Activated naive CD4-positive, alpha-beta T cell treated with anti-CD3 and anti-CD28 coated beads, Interleukin-2, amount 50 U/mL, for 24 hours (primary cell): Measurements from ENCODE around the gene SMIM14.
A peak's percentile ranks its signal among the peaks of the same experiment; 100 is the strongest.
"Not testable (repeated sequence)": the region's sequence is repeated elsewhere in the genome, so short reads cannot be mapped to it uniquely, and the experiment has no call there.

ENCODE experiments used
- H3K27ac Mint-ChIP-seq: one replicate; pipeline ENCODE4 v1.8.0; 2021; ENCODE audit warnings: mild to moderate bottlenecking, mixed read lengths
- H3K27me3 Mint-ChIP-seq: one replicate; pipeline ENCODE4 v1.8.0; 2021; ENCODE audit warnings: mixed read lengths
- H3K36me3 Mint-ChIP-seq: one replicate; pipeline ENCODE4 v1.8.0; 2021; ENCODE audit warnings: mixed read lengths
- H3K4me1 Mint-ChIP-seq: one replicate; pipeline ENCODE4 v1.8.0; 2021; ENCODE audit warnings: mixed read lengths
- H3K4me3 Mint-ChIP-seq: one replicate; pipeline ENCODE4 v1.8.0; 2021; ENCODE audit warnings: mild to moderate bottlenecking, mixed read lengths
- H3K9me3 Mint-ChIP-seq: one replicate; pipeline ENCODE4 v1.8.0; 2021; ENCODE audit warnings: mixed read lengths

Gene SMIM14

DNA sequence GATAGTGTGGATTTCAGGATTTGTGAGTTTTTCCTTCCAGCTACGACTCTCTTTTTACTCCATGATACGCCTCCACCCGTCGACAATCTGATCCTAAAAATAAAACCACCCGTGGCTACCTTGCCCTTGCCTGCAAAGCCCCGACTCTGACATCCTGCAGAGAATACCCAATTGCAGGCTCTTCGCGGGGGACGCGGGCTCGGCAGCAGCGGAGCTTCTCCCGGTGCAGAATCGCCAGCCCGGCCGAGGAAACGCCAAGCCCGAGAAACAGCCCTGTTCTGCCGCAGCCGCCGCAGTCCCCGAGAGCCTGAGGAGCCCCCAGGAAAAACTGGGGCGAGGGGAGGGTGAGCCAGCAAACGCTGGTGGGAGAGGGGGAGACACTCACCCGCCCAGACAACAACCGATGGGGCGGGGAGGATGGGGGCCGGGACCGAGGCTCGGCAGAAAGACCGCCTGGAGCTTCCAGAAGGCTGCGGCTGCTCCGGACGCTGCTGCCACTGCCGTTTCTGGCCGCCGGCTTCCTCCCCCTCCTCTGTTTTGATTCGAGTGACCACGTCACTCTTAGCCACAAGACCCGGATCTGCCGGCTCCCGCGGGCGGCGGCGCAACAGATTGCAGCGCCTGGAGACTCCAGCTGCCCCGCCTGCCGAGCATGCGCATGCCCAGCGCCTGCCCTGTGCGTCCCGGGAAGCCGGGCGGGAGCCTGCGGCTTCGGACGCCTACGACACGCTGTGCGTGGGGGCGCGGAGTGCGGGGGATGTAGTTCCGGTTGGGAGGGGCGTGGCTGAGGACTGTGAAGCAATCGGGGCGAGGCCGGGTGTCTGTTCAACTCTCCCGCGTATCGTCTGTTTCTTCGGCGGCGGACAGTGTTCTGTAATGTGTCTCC is at the start of gene SMIM14:
SMIM14 (minus strand) TSS at position 512 of the 886 bp plus-strand sequence. CDS start 33,720 bp downstream, outside the sequence.
- peak within 1 kb of the TSS; percentile 93 for H3K4me3 Mint-ChIP-seq
- H3K27ac Mint-ChIP-seq: peak within 1 kb of the TSS; percentile 79
- no peaks in the 10 kb centered on the region for H3K27me3 Mint-ChIP-seq
- peaks cover 53% of the 10 kb centered on the region for H3K4me1 Mint-ChIP-seq
- no peaks in the 10 kb centered on the region for H3K9me3 Mint-ChIP-seq
- no peaks in the 10 kb centered on the region for H3K36me3 Mint-ChIP-seq

GRCh38 chr4:39687014-39687413 is 48.3 kb upstream of the SMIM14 start:
- Mint-ChIP-seq H3K27ac (no peak overlapping the region), H3K27me3 (no peaks in the 10 kb centered on the region), H3K4me3 (no peak overlapping the region), H3K4me1 (no peaks in the 10 kb centered on the region), H3K9me3 (no peaks in the 10 kb centered on the region), H3K36me3 (no peaks in the 10 kb centered on the region)

DNA sequence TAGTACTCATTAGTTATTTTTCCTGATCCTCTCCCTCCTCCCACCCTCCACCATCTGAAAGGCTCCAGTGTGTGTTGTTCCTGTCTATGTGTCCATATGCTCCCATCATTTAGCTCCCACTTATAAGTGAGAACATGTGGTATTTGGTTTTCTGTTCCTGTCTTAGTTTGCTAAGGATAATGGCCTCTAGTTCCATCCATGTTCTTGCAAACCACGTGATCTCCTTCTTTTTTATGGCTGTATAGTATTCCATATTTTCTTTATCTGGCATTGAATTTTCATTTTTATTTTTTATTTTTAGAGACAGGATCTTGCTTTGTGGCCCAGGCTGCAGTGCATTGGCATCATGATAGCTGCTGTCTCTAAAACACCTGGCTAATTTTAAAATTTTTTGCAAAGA is 47.3 kb upstream of the SMIM14 start:
- Mint-ChIP-seq H3K9me3 (no peaks in the 10 kb centered on the region), H3K4me1 (no peaks in the 10 kb centered on the region), H3K27me3 (no peaks in the 10 kb centered on the region), H3K27ac (no peak overlapping the region), H3K4me3 (no peak overlapping the region), H3K36me3 (no peaks in the 10 kb centered on the region)

DNA sequence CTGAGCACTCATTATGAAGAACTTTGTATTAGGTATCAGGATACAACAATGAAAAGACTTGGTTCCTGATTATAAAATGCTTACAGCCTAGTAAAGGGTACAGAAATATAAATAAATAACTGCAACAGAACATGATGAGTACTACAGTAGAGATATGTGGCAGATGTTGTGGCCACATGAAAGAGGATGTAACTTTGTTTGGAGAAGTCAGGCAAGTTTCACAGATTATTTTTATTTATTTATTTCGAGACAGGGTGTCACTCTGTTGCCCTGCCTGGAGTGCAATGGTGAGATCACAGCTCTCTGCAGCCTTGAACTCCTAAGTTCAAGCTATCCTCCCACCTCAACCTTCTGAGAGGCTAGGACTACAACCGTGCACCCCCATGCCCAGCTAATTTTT is 43.5 kb upstream of the SMIM14 start:
- no peaks in the 10 kb centered on the region for H3K9me3 Mint-ChIP-seq
- H3K27ac Mint-ChIP-seq: no peak overlapping the region
- peaks cover 1% of the 10 kb centered on the region for H3K27me3 Mint-ChIP-seq
- no peaks in the 10 kb centered on the region for H3K36me3 Mint-ChIP-seq
- H3K4me1 Mint-ChIP-seq: no peaks in the 10 kb centered on the region
- no peak overlapping the region for H3K4me3 Mint-ChIP-seq

DNA sequence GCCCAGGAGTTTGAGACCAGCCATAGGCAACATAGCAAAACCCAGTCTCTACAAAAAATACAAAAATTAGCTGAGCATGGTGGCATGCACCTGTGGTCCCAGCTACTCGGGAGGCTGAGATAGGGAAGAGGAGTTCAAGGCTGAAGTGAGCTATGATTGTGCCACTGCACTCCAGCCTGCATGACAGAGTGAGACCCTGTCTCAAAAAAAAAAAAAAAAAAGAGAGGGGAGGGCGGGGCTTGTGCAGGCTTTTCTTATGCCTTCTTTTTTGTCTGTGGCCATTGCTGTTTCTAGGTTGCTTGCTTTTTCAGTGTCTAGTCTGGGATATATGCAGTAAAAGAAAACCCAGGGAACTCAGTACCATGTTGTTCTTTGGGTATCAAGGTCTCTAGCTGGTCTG is 42.3 kb upstream of the SMIM14 start:
- H3K27ac Mint-ChIP-seq, H3K36me3 Mint-ChIP-seq: not testable (repeated sequence)

DNA sequence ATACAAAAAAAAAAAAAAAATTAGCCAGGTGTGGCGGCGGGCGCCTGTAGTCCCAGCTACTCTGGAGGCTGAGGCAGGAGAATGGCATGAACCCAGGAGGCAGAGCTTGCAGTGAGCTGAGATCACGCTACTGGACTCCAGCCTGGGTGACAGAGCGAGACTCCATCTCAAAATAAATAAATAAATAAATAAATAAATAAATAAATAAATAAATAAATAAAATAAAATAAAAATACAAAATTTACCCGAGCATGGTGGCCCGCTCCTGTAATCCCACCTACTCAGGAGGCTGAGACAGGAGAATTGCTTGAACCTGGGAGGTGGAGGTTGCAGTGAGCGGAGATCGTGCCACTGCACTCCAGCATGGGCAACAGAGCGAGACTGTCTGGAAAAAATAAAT is 37.0 kb upstream of the SMIM14 start:
- not testable (repeated sequence) for H3K36me3 Mint-ChIP-seq, H3K4me3 Mint-ChIP-seq, H3K27me3 Mint-ChIP-seq, H3K4me1 Mint-ChIP-seq, H3K9me3 Mint-ChIP-seq, H3K27ac Mint-ChIP-seq

More for the DNA sequence above, 42.3 kb upstream of the SMIM14 start:
- not testable (repeated sequence) for H3K9me3 Mint-ChIP-seq, H3K4me3 Mint-ChIP-seq, H3K27me3 Mint-ChIP-seq, H3K4me1 Mint-ChIP-seq

GRCh38 chr4:39670296-39670695 is 31.6 kb upstream of the SMIM14 start:
- not testable (repeated sequence) for H3K4me1 Mint-ChIP-seq, H3K9me3 Mint-ChIP-seq, H3K27me3 Mint-ChIP-seq, H3K36me3 Mint-ChIP-seq, H3K4me3 Mint-ChIP-seq
- H3K27ac Mint-ChIP-seq: peak overlapping the region; percentile 18

GRCh38 chr4:39668887-39669286 is 30.2 kb upstream of the SMIM14 start:
- Mint-ChIP-seq H3K27ac (no peak overlapping the region), H3K9me3 (no peaks in the 10 kb centered on the region), H3K4me1 (no peaks in the 10 kb centered on the region), H3K4me3 (no peak overlapping the region), H3K27me3 (no peaks in the 10 kb centered on the region), H3K36me3 (no peaks in the 10 kb centered on the region)

GRCh38 chr4:39667706-39668105 is 29.0 kb upstream of the SMIM14 start:
- Mint-ChIP-seq H3K9me3 (no peaks in the 10 kb centered on the region), H3K4me3 (no peak overlapping the region), H3K27ac (no peak overlapping the region), H3K36me3 (no peaks in the 10 kb centered on the region), H3K4me1 (no peaks in the 10 kb centered on the region), H3K27me3 (no peaks in the 10 kb centered on the region)

DNA sequence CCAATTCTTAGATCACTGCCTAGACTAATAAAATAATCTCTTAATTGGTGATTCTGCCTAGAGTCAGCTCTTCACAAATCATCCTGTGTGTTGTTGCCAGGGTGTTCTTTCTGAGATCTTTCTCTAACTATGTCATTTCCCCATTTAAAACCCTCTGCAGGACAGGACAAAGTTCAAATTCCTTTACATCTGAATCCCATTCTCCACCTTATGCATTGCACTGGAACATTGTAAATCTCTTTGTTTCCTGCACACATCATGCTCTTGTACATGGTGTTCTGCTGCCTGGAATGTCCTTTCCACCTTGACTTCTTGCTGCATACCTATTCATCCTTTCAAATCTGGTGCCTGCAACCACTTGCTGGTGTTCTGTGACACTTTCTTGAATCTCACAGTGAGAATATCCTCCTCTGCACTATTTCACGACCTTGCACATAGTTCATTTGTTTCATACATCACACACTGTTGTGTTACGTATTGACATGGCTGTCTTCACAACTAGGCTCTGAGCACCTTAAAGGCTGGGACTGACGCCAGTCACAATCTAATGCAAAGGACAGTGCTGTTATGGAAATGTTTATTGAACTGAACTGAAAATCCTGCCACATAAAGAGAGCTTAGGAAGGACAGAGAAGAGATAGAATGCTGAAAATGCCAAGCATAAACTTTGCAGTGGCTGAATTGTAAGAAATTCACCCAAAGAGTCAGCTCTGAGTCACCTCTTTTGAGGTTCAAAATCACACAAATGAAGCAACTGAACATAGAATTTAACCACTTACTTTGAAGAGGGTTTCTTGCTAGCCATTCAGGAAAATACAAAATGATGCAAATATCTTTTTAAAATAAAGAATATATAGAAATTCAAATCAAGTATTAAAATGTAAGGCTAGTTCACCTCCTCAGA is 26.4 kb upstream of the SMIM14 start:
- H3K4me3 Mint-ChIP-seq: no peak overlapping the region
- H3K9me3 Mint-ChIP-seq: no peaks in the 10 kb centered on the region
- H3K27ac Mint-ChIP-seq: no peak overlapping the region
- no peaks in the 10 kb centered on the region for H3K4me1 Mint-ChIP-seq
- no peaks in the 10 kb centered on the region for H3K27me3 Mint-ChIP-seq
- H3K36me3 Mint-ChIP-seq: no peaks in the 10 kb centered on the region

GRCh38 chr4:39662683-39663082 is 24.0 kb upstream of the SMIM14 start:
- H3K4me3 Mint-ChIP-seq: no peak overlapping the region
- no peaks in the 10 kb centered on the region for H3K36me3 Mint-ChIP-seq
- no peaks in the 10 kb centered on the region for H3K4me1 Mint-ChIP-seq
- no peak overlapping the region for H3K27ac Mint-ChIP-seq
- H3K27me3 Mint-ChIP-seq: no peaks in the 10 kb centered on the region
- H3K9me3 Mint-ChIP-seq: no peaks in the 10 kb centered on the region

GRCh38 chr4:39660757-39661156 is 22.1 kb upstream of the SMIM14 start:
- no peak overlapping the region for H3K27ac Mint-ChIP-seq
- no peak overlapping the region for H3K4me3 Mint-ChIP-seq
- H3K36me3 Mint-ChIP-seq: no peaks in the 10 kb centered on the region
- no peaks in the 10 kb centered on the region for H3K9me3 Mint-ChIP-seq
- H3K27me3 Mint-ChIP-seq: no peaks in the 10 kb centered on the region
- H3K4me1 Mint-ChIP-seq: no peaks in the 10 kb centered on the region

DNA sequence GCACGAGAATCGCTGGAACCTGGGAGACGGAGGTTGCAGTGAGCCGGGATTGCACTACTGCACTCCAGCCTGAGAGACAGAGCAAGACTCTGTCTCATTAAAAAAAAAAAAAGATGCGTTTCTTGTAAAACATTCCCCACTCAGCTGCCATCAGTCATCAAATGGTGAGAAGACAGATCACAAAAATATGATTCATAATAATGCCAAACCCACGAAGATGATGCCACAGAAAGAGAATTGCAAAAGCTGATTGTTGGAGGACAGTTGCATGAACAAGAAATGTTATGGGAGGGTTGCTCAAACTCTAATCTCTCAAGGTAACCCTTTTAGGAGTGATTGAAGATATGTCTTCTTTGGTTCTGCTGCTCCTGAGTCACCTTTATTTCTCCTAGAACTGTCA is 21.4 kb upstream of the SMIM14 start:
- no peaks in the 10 kb centered on the region for H3K36me3 Mint-ChIP-seq
- H3K27ac Mint-ChIP-seq: no peak overlapping the region
- H3K4me1 Mint-ChIP-seq: no peaks in the 10 kb centered on the region
- H3K27me3 Mint-ChIP-seq: no peaks in the 10 kb centered on the region
- no peak overlapping the region for H3K4me3 Mint-ChIP-seq
- no peaks in the 10 kb centered on the region for H3K9me3 Mint-ChIP-seq

DNA sequence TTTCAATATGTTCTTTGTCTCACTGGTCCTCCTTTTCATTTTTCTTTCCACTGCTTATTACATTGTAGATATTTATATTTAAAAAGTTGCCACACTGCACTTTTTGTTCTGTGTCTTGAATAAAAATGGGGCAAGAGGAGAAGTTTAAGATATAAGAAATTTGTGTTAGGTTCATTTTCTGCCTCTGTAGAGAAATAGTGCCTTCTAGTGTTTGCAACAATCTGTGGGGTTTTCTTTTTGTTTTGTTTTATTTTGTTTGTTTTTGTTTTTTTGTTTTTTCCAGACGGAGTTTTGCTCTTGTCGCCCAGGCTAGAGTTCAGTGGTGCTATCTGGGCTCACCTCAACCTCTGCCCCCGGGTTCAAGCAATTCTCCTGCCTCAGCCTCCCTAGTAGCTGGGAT is 20.1 kb upstream of the SMIM14 start:
- no peaks in the 10 kb centered on the region for H3K27me3 Mint-ChIP-seq
- no peaks in the 10 kb centered on the region for H3K4me1 Mint-ChIP-seq
- no peak overlapping the region for H3K4me3 Mint-ChIP-seq
- no peaks in the 10 kb centered on the region for H3K9me3 Mint-ChIP-seq
- H3K36me3 Mint-ChIP-seq: no peaks in the 10 kb centered on the region
- H3K27ac Mint-ChIP-seq: no peak overlapping the region

DNA sequence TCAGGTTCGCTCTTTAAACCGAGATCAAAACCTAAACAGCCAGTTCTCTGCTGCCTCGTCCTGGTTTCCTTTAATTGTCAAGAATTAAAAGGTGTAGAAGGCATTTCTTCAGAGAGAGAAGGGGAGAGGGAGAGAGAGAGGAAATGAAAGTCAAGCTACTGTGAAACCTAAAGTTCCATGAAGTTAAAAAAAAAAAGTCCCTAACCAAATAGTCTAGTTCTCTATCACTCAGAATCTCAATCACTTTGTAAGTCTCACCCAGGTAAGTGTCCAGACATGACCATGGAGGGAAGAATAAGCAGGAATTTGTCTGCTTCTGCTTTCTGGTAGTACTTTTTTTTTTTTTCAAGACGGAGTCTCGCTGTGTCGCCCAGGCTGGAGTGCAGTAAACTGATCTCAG is 18.8 kb upstream of the SMIM14 start:
- no peaks in the 10 kb centered on the region for H3K36me3 Mint-ChIP-seq
- no peak overlapping the region for H3K27ac Mint-ChIP-seq
- H3K4me1 Mint-ChIP-seq: no peaks in the 10 kb centered on the region
- H3K4me3 Mint-ChIP-seq: no peak overlapping the region
- no peaks in the 10 kb centered on the region for H3K27me3 Mint-ChIP-seq
- H3K9me3 Mint-ChIP-seq: no peaks in the 10 kb centered on the region

DNA sequence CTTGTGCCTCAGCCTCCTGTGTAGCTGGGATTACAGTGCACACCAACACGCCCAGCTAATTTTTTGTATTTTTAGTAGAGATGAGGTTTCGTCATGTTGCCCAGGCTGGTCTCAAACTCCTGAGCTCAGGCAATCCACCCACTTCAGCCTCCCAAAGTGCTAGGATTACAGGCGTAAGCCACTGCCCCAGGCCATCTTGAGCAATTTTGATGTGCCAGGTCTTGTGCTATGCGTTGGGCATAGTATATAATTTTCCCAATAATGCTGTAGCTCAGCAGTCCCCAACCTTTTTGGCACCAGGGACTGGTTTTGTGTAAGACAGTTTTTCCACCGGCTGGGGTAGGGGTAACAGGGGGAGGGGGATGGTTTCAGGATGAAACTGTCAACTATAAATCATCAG is 18.0 kb upstream of the SMIM14 start:
- H3K36me3 Mint-ChIP-seq, H3K4me3 Mint-ChIP-seq, H3K9me3 Mint-ChIP-seq, H3K27me3 Mint-ChIP-seq, H3K4me1 Mint-ChIP-seq, H3K27ac Mint-ChIP-seq: not testable (repeated sequence)
